Esophagus squamous epithelium (tissue), 5 donors: Measurements from ENCODE around the gene ADAMTS1. TPM values are rescaled to one million over a fixed set of nuclear protein-coding genes. Genes with fewer than 3 reads are reported as not detected.

ENCODE experiments used
- DNase-seq: peaks from one replicate; lab custom pipeline; 2025; lab: John Stamatoyannopoulos, UW
- H3K27ac ChIP-seq, 4 donors: fragments of 200-600 bp; sonication (generic); one replicate each; pipeline ENCODE4 v1.5.1; 2016 to 2019; ENCODE audit warnings: mild to moderate bottlenecking in 1 of 4
- H3K27me3 ChIP-seq, 4 donors: fragments of 200-600 bp; sonication (generic); 1 replicate in 3 of 4; 2 replicates in 1 of 4; pipeline versions ENCODE4 v1.5.1 to v1.6.0; 2017 to 2021; ENCODE audit warnings: antibody characterized with exemption in 1 of 4
- H3K36me3 ChIP-seq, 3 donors: fragments of 200-600 bp; sonication (generic); one replicate each; pipeline ENCODE4 v1.5.1; 2016 to 2019
- H3K4me1 ChIP-seq, 3 donors: fragments of 200-600 bp; sonication (generic); one replicate each; pipeline ENCODE4 v1.5.1; 2017 to 2019
- H3K4me3 ChIP-seq, 4 donors: fragments of 200-600 bp; sonication (generic); 1 replicate in 3 of 4; 2 replicates in 1 of 4; pipeline ENCODE4 v1.5.1; 2016 to 2019; ENCODE audit warnings: mild to moderate bottlenecking in 2 of 4, moderate library complexity in 1 of 4
- H3K9me3 ChIP-seq, 3 donors: fragments of 200-600 bp; sonication (generic); one replicate each; pipeline ENCODE4 v1.5.1; 2016 to 2019
- CTCF ChIP-seq, 6 experiments: fragments of 450-650 bp in 4 of 6; fragments of 200-600 bp in 2 of 6; sonication (generic) in 2 of 6; IDR thresholded peaks; one replicate each; pipeline ENCODE4 v1.5.1; 2016 to 2019; ENCODE audit warnings: antibody characterized with exemption in 6 of 6, mild to moderate bottlenecking in 4 of 6, moderate library complexity in 4 of 6
- POLR2A ChIP-seq, 4 donors: fragments of 450-650 bp; IDR thresholded peaks; one replicate each; pipeline ENCODE4 v1.6.1; 2017; ENCODE audit warnings: antibody characterized with exemption in 4 of 4, mild to moderate bottlenecking in 4 of 4, moderate library complexity in 3 of 4
- WGBS, 2 donors: methylation state at CpG; one replicate each; pipeline ENCODE4 v1.1.5; 2018; 5-methylcytosine and 5-hydroxymethylcytosine counted together
- intact Hi-C: fragments of 100-400 bp; cut with DNase I; formaldehyde crosslinking; loops from one replicate; pipeline ENCODE4 v1.15.0; 2022
- total RNA-seq, 4 donors: library from RNA; depleted of rRNA; stranded (reverse); fragments of >200 nt; gene quantifications; one replicate each; pipeline ENCODE4 v1.1.0, GENCODE V29; 2016
- donor health status: DM: yes; HTN: yes; CAD: no.

Gene ADAMTS1
- total RNA-seq, 4 donors from 2014 or later, result 2.8 to 33.0 (median 19.3) TPM

DNA sequence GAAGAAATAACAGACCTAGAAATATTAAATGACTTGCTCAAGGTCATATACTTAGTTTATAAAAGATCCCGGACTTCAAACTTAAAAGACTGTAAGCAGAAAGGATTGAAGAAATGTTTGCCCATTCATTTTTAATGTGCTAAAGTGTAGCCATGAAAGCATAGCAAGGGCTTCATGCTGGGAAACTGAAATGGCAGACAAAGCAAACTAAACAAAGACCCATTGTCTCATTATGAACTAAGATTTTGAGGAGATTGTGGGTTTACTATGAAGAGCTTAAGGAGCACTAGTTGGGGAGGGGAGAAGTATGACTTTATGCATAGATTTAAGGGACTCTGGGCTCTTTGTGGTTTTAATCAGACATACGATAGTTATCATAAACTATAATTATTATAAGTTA lies 26.3 kb downstream of the ADAMTS1 start:
- TF ChIP-seq CTCF (IDR thresholded peaks at IDR 0.05) (no peak), POLR2A (IDR thresholded peaks at IDR 0.05) (no peak)
- no peak for DNase-seq
- 92 to 100% methylated on average over 2 of the region's 2 CpGs for WGBS, 2 donors

DNA sequence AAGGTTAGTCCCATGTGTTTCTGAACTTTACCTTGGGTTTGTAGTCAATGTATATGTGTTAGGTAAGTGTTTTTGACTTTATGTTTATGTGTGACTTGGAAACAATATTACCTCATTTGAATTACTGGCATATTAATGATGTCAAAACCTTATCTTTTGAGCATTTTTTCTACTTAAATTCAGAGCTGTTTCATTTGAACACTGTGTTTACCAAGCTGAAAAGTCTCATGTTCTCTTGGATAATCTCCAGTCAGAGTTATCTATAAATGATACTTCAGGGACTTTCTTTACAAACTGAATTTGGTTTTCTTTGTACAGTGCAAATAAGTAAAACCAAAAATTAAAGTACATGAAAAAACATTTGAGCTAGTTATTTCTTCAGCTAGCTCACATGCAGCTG lies 30.0 kb downstream of the ADAMTS1 start:
- Histone ChIP-seq H3K4me3 (no peak overlapping the region), H3K4me1 (no peaks in the 10 kb centered on the region), H3K9me3 (no peaks in the 10 kb centered on the region), H3K27ac (no peak overlapping the region), H3K36me3 (no peaks in the 10 kb centered on the region), H3K27me3 (no peaks in the 10 kb centered on the region)
- DNase-seq, result no peak
- intact Hi-C loops, result no loop called here
- TF ChIP-seq CTCF (IDR thresholded peaks at IDR 0.05) (no peak), POLR2A (IDR thresholded peaks at IDR 0.05) (no peak)

More for the DNA sequence above, 26.3 kb downstream of the ADAMTS1 start:
- Histone ChIP-seq H3K4me3 (no peak overlapping the region), H3K27me3 (no peaks in the 10 kb centered on the region), H3K27ac (no peak overlapping the region), H3K4me1 (no peaks in the 10 kb centered on the region), H3K36me3 (no peaks in the 10 kb centered on the region), H3K9me3 (no peaks in the 10 kb centered on the region)
- intact Hi-C loops, result no loop called here

DNA sequence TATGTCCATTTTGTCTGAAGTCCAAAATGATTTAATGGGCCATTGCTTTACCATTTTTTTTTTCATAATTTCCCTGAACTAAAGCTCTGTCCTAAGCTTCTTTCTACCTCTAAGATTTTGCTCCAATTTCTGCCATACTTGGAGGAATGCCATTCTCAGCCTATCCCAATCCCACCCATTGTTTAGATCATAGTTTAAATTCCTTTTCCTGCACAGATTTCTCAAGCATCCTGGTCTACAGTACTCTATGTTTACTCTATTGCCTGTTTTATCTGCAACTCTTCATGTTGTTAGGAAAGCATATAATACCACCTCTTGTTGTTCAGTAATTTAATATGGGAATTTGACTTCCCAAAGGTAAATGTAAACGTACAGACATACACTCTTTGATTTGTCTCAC lies 30.8 kb downstream of the ADAMTS1 start:
- no peaks in the 10 kb centered on the region for H3K4me1 ChIP-seq
- TF ChIP-seq CTCF (IDR thresholded peaks at IDR 0.05), result no peak
- TF ChIP-seq POLR2A (IDR thresholded peaks at IDR 0.05), result no peak
- no peak overlapping the region for H3K4me3 ChIP-seq
- H3K36me3 ChIP-seq, result no peaks in the 10 kb centered on the region
- intact Hi-C loops, result no loop called here
- no peaks in the 10 kb centered on the region for H3K9me3 ChIP-seq
- H3K27ac ChIP-seq, result no peak overlapping the region
- 38 to 40% methylated on average over 1 of the region's 1 CpG for WGBS, 2 donors
- DNase-seq, result no peak
- no peaks in the 10 kb centered on the region for H3K27me3 ChIP-seq

DNA sequence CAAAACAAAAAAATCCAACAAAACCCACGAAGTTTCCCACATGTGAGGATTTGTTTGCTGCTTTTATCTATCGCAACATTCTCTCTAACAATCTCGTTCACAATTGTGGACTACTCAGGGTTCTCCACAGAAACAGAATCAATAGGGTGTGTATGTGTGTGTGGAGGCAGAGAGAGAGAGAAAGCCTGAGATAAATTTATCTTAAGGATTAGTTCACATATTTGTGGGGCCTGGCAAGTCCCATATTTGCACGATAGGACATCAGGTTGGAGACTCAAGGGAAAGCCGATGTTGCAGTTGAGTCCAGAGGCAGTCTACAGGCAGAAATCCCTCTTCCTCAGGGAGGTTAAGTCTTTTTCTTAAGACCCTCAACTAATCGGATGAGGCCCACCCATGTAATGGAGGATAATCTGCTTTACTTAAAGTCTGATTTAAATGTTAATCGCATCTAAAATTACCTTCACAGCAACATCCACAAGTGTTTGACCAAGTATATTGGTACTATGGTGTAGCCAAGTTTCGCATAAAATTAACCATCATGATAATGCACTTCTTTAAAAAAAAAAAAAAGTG lies 31.7 kb downstream of the ADAMTS1 start:
- no peak for DNase-seq
- H3K9me3 ChIP-seq, result no peaks in the 10 kb centered on the region
- no peaks in the 10 kb centered on the region for H3K4me1 ChIP-seq
- H3K36me3 ChIP-seq, result no peaks in the 10 kb centered on the region
- no peaks in the 10 kb centered on the region for H3K27me3 ChIP-seq
- H3K27ac ChIP-seq, result no peak overlapping the region
- 68 to 83% methylated on average over 8 of the region's 8 CpGs for WGBS, 2 donors
- intact Hi-C loops, result no loop called here
- H3K4me3 ChIP-seq, result no peak overlapping the region
- TF ChIP-seq CTCF (IDR thresholded peaks at IDR 0.05), result no peak
- no peak for TF ChIP-seq POLR2A (IDR thresholded peaks at IDR 0.05)

DNA sequence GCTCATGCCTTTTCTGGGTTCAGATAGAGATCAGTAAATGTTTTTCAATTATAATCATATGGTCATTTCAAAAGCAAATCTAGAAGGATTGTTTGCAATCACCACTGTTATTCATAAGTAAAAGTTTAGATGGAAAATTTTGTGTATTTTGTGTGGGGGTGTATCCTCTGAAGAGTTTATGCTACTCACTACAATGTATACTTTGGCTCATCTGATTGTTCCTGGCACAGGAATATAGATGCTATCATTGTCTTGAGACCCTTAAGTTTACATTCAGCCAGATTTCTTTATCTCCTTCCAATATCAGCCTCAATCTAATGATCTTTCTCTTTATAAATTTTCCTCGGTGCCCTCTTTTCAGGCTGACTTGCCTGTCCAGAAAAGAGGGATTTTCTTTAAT lies 33.0 kb downstream of the ADAMTS1 start:
- Histone ChIP-seq H3K4me1 (no peaks in the 10 kb centered on the region), H3K36me3 (no peaks in the 10 kb centered on the region), H3K4me3 (no peak overlapping the region), H3K27me3 (no peaks in the 10 kb centered on the region), H3K9me3 (no peaks in the 10 kb centered on the region), H3K27ac (no peak overlapping the region)
- no peak for DNase-seq
- intact Hi-C loops, result no loop called here
- WGBS, 2 donors, result 74 to 82% methylated on average over 1 of the region's 1 CpG
- TF ChIP-seq POLR2A (IDR thresholded peaks at IDR 0.05), result no peak
- TF ChIP-seq CTCF (IDR thresholded peaks at IDR 0.05), result no peak
